GM15510 (cell line): ENCODE data around the gene RCAN2.

ENCODE experiments used
- POLR2A ChIP-seq: IDR thresholded peaks from 3 replicates; pipeline ENCODE4 v1.6.1; 2011; ENCODE audit warnings: borderline replicate concordance; ENCODE audit not compliant: insufficient read length; ENCODE audit errors: extremely low read depth

The RCAN2 gene

DNA sequence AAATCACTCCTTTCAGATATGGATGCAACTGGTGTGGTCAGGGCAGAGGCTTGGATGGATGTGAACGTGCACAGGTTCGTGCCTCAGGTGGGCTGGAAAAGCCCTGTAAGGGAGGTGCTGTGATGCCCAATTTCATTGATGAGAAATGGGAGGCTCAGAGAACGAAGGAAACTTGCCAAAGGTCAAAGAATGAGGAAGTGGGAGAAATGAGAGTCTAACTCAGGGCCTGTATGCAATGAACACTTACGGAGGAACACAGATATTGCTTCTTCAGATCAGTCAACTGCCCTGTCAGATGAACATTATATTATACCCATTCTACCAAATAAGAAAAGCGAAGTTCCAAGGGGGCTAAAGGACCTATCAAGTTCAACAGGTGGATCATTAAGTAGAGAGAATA is 134.7 kb downstream of the RCAN2 start:
- TF ChIP-seq POLR2A, result no peak

DNA sequence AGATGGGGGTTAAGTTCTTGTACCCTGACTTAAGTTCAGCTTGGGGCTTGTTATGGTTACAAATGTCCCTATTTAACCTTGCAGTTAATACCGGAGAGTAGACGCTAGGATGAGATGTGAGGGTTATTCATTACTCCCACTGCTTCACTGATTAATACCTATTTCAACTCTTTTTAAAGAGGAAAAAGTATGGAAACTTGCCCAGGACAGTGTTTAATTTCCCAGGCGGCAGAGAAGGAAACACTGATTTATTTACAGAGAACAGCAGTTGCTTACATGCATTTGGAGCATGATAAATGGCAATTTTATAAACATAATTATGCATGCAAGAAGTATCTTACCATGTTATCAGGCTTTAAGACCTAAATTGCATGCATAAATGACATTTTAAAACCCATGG is 137.7 kb downstream of the RCAN2 start:
- no peak for TF ChIP-seq POLR2A

DNA sequence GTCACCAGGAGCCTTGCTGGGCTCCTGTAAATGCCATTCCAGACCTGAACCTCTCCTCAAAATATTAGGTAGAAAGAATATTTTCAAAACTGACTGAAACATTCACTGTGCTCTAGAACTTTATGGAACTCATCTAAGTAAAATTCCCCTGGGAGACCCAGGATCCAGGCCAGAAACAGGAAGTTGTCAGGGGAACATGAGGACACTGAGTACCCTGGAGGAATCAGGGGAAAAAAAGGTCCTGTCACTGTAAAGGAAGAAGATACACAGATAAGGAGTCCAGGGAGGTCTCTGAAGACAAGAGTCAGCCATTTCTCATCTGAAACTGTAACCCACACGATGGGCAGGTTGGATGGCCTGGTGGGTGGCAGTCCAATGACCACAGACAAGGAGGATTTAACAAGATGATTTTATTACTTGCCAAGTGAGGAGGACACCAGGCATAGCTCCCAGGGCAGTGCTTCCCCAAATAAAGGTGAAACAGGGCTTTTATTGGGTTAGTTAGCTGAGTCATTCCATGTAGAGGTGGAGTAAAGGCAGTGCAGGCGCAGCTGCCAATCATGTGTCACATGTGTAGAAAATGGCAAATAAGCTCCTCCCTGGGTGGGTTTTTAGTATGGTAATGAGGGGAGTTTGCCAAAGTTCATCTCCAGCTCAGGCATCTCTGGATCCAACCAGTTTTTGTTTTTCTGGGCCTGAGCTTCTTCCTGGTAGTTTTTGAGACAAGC is 138.5 kb downstream of the RCAN2 start:
- TF ChIP-seq POLR2A, result no peak

DNA sequence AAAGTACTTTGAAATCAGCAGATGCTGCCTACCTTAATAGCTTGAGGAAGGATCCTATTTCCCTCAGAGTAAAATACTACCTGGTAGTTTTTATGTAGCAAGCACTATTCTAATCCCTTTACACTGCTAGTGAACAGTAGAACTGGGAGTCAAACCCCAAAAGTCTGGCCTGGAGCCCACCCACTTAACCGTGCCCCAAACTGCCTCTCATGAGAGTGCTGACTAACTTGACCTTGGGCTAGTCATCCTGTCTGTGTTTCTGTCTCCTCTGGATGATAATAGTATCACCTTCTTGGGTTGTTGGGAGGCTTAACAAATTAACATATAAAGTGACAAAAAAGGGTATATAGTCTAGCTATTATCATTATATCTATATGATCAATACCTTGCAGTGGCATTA is 140.5 kb downstream of the RCAN2 start:
- no peak for TF ChIP-seq POLR2A

GRCh38 chr6:46347669-46348068 is 143.6 kb downstream of the RCAN2 start:
- TF ChIP-seq POLR2A, result no peak

DNA sequence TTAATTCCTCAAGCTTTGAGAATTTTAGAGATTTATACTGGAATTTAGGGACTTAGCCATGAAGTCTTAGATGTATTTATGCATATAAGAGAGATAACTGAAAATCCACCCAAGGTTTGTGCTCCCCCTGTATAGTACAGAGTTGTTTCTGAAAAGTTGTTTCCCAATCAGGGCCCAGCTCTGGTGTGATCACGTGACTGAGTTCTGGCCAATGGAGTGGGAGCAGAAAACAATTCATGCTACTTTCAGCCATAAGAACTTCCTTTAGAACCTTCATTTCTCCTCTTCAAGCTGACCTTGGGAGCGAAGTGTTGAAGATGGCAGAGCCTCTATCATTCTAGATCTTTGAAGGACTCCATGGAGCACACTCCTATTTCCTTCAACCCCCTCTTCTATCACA is 151.0 kb downstream of the RCAN2 start:
- no peak for TF ChIP-seq POLR2A

- no peak for TF ChIP-seq POLR2A
These were observed 153.1 kb downstream of the RCAN2 start for GRCh38 chr6:46338131-46338530.

DNA sequence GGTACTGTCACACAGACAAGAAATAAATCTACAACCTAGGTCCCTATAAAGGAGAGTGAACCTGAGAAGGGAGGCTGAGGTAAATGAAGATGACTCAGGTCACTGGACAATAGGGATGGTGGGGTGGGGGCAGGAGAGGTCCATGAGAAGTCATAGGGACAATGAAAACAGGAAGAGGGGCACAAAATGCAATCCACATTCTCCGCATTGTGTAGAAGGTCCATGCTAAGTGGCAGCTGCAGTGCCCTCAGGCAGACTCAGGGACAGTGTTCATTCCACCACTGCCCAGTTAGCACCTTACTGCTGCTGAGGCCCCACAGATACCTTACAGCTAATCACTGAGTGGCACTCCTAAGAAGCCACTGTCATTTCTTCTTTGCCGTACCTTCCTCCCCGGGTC is 156.8 kb downstream of the RCAN2 start:
- TF ChIP-seq POLR2A, result no peak

DNA sequence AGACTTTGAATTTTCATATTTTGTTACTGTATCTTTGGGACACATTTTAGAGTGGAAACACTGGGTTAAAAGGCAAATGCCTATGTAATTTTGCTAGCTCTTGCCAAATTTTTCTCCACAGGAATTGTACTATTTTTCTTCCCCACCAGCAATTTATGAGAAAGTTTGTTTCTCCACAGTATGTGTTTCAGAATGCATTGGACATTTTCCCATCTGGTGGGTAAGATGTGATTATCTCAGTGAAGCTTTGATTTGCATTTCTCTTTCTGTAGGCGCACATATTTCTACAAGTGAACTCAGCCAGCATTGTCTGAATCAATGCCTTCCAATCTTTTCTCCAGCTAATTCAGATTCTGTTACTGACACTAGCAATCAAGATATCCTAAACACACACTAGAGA is 157.8 kb downstream of the RCAN2 start:
- TF ChIP-seq POLR2A, result no peak

GRCh38 chr6:46331461-46331860 is 159.8 kb downstream of the RCAN2 start:
- no peak for TF ChIP-seq POLR2A

DNA sequence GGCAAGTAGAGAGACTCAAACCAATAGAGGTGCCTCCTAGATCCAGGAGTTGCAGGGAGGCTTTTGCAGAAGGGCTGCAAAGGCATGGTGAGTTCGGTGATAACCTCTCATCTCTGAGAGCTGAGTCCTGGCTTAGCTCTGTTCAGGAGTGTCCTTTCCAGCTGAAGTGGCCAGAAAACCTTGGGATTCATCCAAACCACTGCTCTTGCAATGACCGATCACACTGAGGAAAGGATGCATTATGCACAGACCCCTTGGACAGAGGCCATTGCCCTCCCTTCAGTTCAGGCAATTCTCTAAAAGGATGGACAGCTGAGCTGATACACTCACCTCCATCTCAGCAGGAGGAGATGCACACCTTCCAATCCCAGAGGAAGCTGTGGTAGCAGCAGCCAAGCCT is 161.7 kb downstream of the RCAN2 start:
- TF ChIP-seq POLR2A, result no peak

- no peak for TF ChIP-seq POLR2A
These were observed 163.5 kb downstream of the RCAN2 start for GRCh38 chr6:46327779-46328178.

DNA sequence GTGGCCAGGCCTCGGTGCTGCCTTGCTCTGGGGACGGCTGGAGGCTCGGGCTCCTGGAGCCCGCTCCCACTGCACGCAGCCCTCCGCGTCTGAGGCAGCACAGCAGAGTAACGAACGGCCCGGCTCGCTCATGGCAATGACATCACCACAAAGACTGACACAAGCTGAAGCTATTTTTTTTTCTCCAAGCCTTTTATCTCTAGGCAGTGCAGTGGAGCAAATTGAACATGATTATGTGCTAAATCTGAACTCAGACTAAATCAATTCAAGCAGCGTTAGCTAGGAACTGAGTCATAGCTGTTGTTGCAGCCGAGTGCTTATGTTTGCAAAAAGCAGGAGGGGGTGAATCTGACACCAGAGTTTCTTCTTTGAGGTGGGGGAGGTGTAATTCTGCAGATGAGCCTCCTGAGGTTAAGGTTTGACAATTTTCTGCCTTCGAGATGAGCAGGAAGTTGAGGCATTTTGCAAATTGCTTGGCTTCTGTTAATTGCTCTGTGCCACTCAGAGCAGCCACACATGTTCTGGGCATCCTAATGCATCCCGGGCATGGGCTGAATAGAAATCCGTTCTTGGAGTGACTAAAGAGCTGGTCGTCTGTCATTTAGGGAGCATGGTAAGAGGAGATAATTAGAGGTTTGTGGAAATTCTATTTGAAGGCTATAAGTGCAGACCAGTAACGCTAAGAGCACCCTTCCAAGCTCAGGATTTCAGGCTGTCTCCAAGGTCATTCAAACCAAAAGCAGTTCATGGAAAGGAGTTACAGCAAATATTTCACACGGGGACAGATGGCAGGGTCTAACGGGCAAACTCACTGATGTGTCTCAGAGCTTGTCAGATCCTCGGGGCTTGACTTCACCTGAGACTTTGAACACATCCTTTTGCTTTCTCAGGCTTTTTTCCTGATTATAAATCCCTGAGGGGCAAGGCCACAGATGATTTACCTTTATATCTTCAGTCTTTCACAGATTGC is 165.4 kb downstream of the RCAN2 start:
- no peak for TF ChIP-seq POLR2A

- no peak for TF ChIP-seq POLR2A
These were observed 166.5 kb downstream of the RCAN2 start for GRCh38 chr6:46324706-46325105.

DNA sequence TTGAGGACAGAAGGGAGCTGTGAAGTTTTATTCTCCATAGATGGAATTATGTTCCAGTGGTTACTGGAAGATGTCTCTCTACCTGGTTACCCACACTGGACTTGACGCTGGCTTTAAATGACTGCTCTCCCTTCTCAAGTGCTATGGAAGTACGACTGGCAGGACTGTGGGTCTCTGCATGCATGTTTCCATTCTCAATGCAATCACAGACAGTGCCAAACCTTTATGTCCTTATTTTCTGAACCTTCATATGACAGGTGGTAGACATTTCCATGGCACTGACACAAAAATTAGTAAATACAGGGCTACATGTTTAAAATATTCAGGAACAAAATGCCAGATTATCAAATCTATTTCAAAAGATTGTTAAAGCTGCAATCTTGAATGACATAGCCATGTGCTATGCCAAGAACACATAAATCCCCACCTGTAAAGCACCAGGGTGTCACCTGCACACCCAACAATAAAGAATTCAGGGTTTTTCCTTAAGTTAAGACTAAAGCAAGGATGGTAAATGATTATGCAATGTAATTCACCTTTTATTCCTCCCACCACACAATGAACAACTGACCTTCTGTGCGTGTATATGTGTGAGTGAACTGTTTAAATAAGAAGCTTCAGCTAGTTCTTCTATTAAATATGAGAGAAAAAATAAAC is 167.2 kb downstream of the RCAN2 start:
- no peak for TF ChIP-seq POLR2A
